Heart left ventricle (tissue), 16 donors: ENCODE data around the gene BNIP5. TPM values are rescaled to one million over a fixed set of nuclear protein-coding genes. Genes with fewer than 3 reads are reported as not detected.

Source experiments
- ATAC-seq, 4 donors: fragments of 200-7000 bp; cut with Tn5 transposase; one replicate each; pipeline ENCODE4 v1.9.1; 2020 to 2022; ENCODE audit warnings: moderate library complexity in 4 of 4, mild to moderate bottlenecking in 3 of 4, moderate number of reproducible peaks in 1 of 4
- DNase-seq, 5 donors: peaks; one replicate each; pipeline ENCODE4 v3.0.0-alpha.2; 2020
- H3K27ac ChIP-seq, 12 donors: fragments of 200-600 bp; sonication (generic) in 4 of 12; one replicate each; pipeline versions ENCODE4 v1.5.0 to v1.8.0; 2016 to 2022; ENCODE audit warnings: mild to moderate bottlenecking in 2 of 12
- H3K27me3 ChIP-seq, 9 donors: fragments of 200-600 bp; sonication (generic) in 2 of 9; one replicate each; pipeline versions ENCODE4 v1.5.1 to v1.8.0; 2016 to 2022; ENCODE audit warnings: mild to moderate bottlenecking in 3 of 9
- H3K36me3 ChIP-seq, 9 donors: fragments of 200-600 bp; sonication (generic) in 2 of 9; one replicate each; pipeline versions ENCODE4 v1.5.0 to v1.8.0; 2018 to 2022; ENCODE audit warnings: mild to moderate bottlenecking in 2 of 9
- H3K4me1 ChIP-seq, 12 donors: fragments of 200-600 bp; sonication (generic) in 4 of 12; one replicate each; pipeline versions ENCODE4 v1.5.0 to v1.8.0; 2016 to 2022; ENCODE audit warnings: mild to moderate bottlenecking in 3 of 12
- H3K4me3 ChIP-seq, 12 donors: fragments of 200-600 bp; sonication (generic) in 4 of 12; one replicate each; pipeline versions ENCODE4 v1.5.0 to v1.8.0; 2017 to 2022; ENCODE audit warnings: mild to moderate bottlenecking in 9 of 12, moderate library complexity in 4 of 12
- H3K9me3 ChIP-seq, 12 donors: fragments of 200-600 bp; sonication (generic) in 4 of 12; one replicate each; pipeline versions ENCODE4 v1.5.0 to v1.8.0; 2016 to 2022; ENCODE audit warnings: mild to moderate bottlenecking in 1 of 12
- POLR2A ChIP-seq, 2 donors: fragments of 450-650 bp; IDR thresholded peaks; one replicate each; pipeline ENCODE4 v1.6.1; 2017; ENCODE audit warnings: antibody characterized with exemption in 2 of 2, mild to moderate bottlenecking in 2 of 2, moderate library complexity in 2 of 2
- WGBS, 4 donors: extraction: QIAGEN DNeasy Blood & Tissue Kit in 2 of 4; methylation state at CpG; one replicate each; pipeline versions ENCODE4 v1.1.5 to v1.1.7; 2013 to 2018; 5-methylcytosine and 5-hydroxymethylcytosine counted together
- intact Hi-C, 10 donors: fragments of 100-400 bp; cut with DNase I; formaldehyde crosslinking; loops; one replicate each; pipeline versions ENCODE4 v1.11.1 to v1.14.2; 2022
- polyA plus RNA-seq, 2 donors: library from polyadenylated mRNA; stranded (reverse); fragments of 200-250 nt; gene quantifications; one replicate each; pipeline ENCODE4 v1.2.3, GENCODE V29; 2013
- total RNA-seq, 9 donors: library from RNA; depleted of rRNA in 2 of 9; stranded (reverse); fragments of >200 nt in 2 of 9; fragmentation: NEBNext Ultra II Directional in 3 of 9; extraction: Animal tissue kit (Norgen Biotek cat#: 25700) in 3 of 9; gene quantifications; one replicate each; pipeline versions ENCODE4 v1.1.0 to v1.2.4, GENCODE V29; 2016 to 2023
- TF ChIP-seq, protein P1 (sequence below), 12 donors: fragments of 200-600 bp; sonication (generic) in 4 of 12; IDR thresholded peaks; one replicate each; pipeline versions ENCODE4 v1.5.0 to v1.8.0; 2018 to 2022; ENCODE audit warnings: antibody characterized with exemption in 12 of 12, mild to moderate bottlenecking in 5 of 12
- donor health status: ischemic (EF 13 %, LVEDD 7.1; RV severe dilation, severe dysfunction).
- donor health status: healthy with polysubstance abuse.
- donor health status: DM: no; HTN: yes; CAD: no.
- donor health status: DM: no; HTN: no; CAD: no.
- donor health status: ischemic (EF 25% LVEDD 6.9; RV normal size, moderate dysfunction).
- donor health status: ischemic (EF 25% LVEDD 5.7; RV mildly dilated, moderate dysfunction).
- donor health status: healthy.
- donor health status: DM: yes; HTN: yes; CAD: no.
- donor health status: ischemic (EF 35%, LVEDD 5.7; RV mildly dilated, moderate dysfunction).
- donor health status: nonischemic (EF 11% LVEDD 7.7; RV severe dilation, severe dysfunction).
- donor health status: DM: yes; HTN: yes; CAD: no.
- donor health status: PGD.
- donor health status: ischemic (EF 29% LVEDD 5.4; RV normal size, mild dysfunction).
- donor health status: nonischemic (EF 23%, LVEDD 6.1; RV moderate dilation, normal function).

The BNIP5 gene
- total and polyA plus RNA-seq, 11 donors = not detected

DNA sequence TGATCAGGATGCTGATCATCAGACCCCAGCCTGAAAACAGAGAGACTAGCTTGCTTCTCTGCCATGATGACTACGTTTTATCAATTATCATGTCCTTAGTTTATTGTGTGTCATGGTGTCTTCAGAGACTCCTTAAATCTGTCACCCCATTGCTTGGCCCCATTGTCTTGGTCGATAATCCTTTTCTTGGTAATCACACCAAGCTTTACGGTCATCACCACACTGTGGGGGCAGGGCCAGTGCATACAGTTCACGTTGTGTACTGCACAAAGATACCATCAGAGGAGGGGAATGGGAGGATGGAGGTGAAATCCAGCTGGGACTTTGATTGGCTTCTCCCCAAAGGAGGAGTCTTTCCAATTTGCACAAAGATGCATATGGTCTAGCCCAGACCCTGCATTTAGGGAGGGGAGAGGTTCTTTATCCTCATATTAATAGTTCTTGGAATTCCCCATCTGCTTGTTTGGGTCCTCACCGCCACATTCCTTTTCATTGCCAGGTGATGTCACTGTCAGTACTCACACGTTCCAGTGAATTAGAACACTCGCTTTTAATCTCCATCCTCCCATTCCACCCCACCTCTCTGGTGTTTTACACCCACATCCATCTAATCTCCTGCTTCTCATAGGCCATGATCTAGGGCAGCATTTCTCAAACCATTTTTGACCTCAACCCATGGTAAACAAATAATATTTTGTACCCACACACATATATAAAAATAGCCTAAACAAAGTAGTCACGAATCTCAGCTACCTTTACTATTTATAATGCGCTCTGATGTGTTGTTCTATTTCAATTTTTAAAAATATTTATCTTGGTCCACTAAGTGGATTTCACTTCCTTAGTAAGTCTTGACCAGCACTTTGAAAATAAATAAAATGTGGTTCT is 45.1 kb upstream of the BNIP5 start:
- no peak for TF ChIP-seq POLR2A (IDR thresholded peaks at IDR 0.05)
- TF ChIP-seq, protein P1, sequence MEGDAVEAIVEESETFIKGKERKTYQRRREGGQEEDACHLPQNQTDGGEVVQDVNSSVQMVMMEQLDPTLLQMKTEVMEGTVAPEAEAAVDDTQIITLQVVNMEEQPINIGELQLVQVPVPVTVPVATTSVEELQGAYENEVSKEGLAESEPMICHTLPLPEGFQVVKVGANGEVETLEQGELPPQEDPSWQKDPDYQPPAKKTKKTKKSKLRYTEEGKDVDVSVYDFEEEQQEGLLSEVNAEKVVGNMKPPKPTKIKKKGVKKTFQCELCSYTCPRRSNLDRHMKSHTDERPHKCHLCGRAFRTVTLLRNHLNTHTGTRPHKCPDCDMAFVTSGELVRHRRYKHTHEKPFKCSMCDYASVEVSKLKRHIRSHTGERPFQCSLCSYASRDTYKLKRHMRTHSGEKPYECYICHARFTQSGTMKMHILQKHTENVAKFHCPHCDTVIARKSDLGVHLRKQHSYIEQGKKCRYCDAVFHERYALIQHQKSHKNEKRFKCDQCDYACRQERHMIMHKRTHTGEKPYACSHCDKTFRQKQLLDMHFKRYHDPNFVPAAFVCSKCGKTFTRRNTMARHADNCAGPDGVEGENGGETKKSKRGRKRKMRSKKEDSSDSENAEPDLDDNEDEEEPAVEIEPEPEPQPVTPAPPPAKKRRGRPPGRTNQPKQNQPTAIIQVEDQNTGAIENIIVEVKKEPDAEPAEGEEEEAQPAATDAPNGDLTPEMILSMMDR (IDR thresholded peaks at IDR 0.05) = no peak
- DNase-seq (no peak), ATAC-seq (no peak)
- intact Hi-C loops = no loop called here
- H3K27ac ChIP-seq = no peak overlapping the region
- peaks cover 0 to 4% (median 0%) of the 10 kb centered on the region in 9 donors for H3K27me3 ChIP-seq
- no peaks in the 10 kb centered on the region for H3K9me3 ChIP-seq
- peaks cover 0 to 22% (median 0%) of the 10 kb centered on the region in 9 donors for H3K36me3 ChIP-seq
- peaks cover 0 to 17% (median 0%) of the 10 kb centered on the region in 12 donors for H3K4me1 ChIP-seq
- H3K4me3 ChIP-seq = no peak overlapping the region
- WGBS, 4 donors = 77 to 82% (median 81%) methylated on average over 9 of the region's 9 CpGs

DNA sequence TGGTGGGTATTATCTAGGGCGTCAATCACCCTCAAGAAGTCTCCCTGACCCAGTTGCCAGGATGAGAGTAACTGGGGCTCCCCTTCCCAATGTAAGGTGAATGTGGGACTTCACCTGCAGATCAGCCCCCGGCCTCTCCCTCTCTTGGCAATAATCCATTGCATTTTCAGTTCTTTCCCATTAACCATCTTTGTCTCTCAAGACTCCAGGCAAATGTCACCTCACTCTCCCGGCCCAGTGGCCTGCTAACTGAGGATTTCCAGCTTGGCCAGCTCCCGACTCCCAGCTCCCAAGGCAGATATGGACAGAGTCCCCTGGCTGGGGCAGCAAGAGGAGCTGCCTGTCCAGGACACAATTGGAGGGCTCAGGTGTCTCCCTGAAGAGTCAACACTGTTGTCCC is 43.5 kb upstream of the BNIP5 start:
- H3K36me3 ChIP-seq = peaks cover 0 to 30% (median 0%) of the 10 kb centered on the region in 9 donors
- intact Hi-C loops = no loop called here
- 92 to 95% (median 93%) methylated on average over 4 of the region's 4 CpGs for WGBS, 4 donors
- TF ChIP-seq, protein P1 (IDR thresholded peaks at IDR 0.05) = no peak
- TF ChIP-seq POLR2A (IDR thresholded peaks at IDR 0.05) = no peak
- no peaks in the 10 kb centered on the region for H3K9me3 ChIP-seq
- H3K4me3 ChIP-seq = no peak overlapping the region
- no peak for DNase-seq
- H3K4me1 ChIP-seq = peaks cover 0 to 3% (median 0%) of the 10 kb centered on the region in 12 donors
- no peaks in the 10 kb centered on the region for H3K27me3 ChIP-seq
- ATAC-seq = no peak
- no peak overlapping the region for H3K27ac ChIP-seq

DNA sequence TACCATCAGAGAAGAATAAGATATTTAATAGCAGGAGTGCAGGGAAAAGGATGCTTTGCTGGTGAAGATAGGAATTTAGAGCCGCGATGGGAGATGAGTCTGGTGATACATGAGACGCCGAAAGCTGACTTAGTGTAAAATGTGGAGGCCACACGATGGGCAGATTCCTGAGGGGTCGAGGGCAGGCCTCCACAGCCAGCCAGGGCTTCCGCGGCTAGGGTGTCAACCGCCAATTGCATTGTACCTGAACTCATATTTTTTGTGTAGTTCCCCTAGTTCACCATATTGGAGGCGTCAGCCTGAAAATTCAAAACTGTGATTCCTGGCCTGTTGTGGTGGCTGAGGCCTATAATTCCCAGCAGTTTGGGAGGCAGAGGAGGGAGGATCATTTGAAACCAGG is 42.2 kb upstream of the BNIP5 start:
- ATAC-seq (no peak), DNase-seq (no peak)
- 92 to 96% (median 94%) methylated on average over 10 of the region's 10 CpGs for WGBS, 4 donors
- Histone ChIP-seq H3K9me3 (no peaks in the 10 kb centered on the region), H3K4me3 (no peak overlapping the region), H3K36me3 (peaks cover 0 to 33% (median 0%) of the 10 kb centered on the region in 9 donors), H3K27me3 (no peaks in the 10 kb centered on the region), H3K4me1 (peaks cover 0 to 3% (median 0%) of the 10 kb centered on the region in 12 donors), H3K27ac (no peak overlapping the region)
- no peak for TF ChIP-seq POLR2A (IDR thresholded peaks at IDR 0.05)
- TF ChIP-seq, protein P1 (IDR thresholded peaks at IDR 0.05) = no peak
- intact Hi-C loops = no loop called here

DNA sequence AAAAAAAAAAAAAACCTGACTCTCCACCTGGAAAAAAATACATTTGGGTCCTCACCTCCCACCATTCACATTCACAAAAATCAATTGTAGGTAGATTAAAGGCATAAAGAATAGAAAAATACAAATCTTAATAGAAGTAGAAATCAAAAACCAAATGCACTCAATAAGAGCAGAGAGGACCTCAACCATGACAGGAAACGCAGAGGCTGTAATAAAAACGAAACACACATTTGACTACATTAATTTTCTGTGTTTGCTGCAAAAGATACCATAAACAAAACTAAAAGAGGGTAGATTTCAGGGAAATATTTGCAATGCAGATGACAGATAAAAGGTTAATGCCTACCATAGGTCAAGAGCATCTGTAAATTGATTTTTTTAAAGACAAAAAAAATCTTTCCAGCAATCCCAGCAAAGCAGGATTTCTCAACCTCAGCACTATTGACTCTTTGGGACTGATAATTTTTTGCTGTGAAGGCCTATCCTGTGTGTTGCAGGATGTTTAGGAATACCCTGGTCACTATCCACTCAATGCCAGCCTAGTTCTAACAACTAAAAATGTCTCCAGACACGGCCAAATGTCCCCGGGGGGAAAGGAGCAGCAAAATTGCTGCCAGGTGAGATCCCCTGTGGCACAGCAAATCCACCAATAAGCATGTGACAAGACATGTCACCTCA is 41.7 kb upstream of the BNIP5 start:
- peaks cover 0 to 3% (median 0%) of the 10 kb centered on the region in 12 donors for H3K4me1 ChIP-seq
- TF ChIP-seq, protein P1 (IDR thresholded peaks at IDR 0.05) = no peak
- TF ChIP-seq POLR2A (IDR thresholded peaks at IDR 0.05) = no peak
- H3K4me3 ChIP-seq = no peak overlapping the region
- intact Hi-C loops = no loop called here
- no peak for DNase-seq
- no peak for ATAC-seq
- H3K27ac ChIP-seq = no peak overlapping the region
- H3K36me3 ChIP-seq = peaks cover 0 to 33% (median 0%) of the 10 kb centered on the region in 9 donors
- 84 to 97% (median 91%) methylated on average over 4 of the region's 4 CpGs for WGBS, 4 donors
- no peaks in the 10 kb centered on the region for H3K27me3 ChIP-seq
- H3K9me3 ChIP-seq = no peaks in the 10 kb centered on the region
